Measurements from ENCODE around the gene RMND5A. TPM values are rescaled to one million over a fixed set of nuclear protein-coding genes. Genes with fewer than 3 reads are reported as not detected.

RMND5A gene
- total RNA-seq, 1 donor from 2014 or later = 26.6 TPM

DNA sequence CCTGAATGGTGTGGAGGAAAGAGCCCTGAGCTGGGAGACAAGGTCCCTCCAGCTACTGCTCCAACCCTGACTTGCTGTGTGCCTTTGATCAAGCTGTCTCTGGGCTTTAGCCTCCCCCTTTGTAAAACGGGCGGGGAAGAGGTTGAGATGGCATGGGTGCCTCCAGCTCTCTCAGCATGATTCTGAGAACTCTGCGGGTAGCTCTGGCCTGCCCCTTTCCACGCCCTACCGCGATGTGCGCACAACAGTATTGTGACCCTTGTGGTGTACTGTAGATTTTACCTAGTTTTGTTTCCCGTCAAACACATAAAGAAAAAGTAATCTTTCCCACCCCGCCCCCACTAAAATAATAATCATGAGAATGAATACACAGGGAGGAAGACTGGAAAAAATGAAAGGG, 65.4 kb downstream of the RMND5A start:
- Histone ChIP-seq H3K27me3 (ENCODE audit: control insufficient read depth, insufficient read depth, low read length) (peaks cover 26% of the 10 kb centered on the region), H3K36me3 (ENCODE audit: control insufficient read depth, insufficient read depth, low read length) (no peaks in the 10 kb centered on the region), H3K4me3 (ENCODE audit: low read depth, low read length) (no peak overlapping the region)
- DNase-seq (ENCODE audit: low read depth) = no peak
- TF ChIP-seq, protein P1, sequence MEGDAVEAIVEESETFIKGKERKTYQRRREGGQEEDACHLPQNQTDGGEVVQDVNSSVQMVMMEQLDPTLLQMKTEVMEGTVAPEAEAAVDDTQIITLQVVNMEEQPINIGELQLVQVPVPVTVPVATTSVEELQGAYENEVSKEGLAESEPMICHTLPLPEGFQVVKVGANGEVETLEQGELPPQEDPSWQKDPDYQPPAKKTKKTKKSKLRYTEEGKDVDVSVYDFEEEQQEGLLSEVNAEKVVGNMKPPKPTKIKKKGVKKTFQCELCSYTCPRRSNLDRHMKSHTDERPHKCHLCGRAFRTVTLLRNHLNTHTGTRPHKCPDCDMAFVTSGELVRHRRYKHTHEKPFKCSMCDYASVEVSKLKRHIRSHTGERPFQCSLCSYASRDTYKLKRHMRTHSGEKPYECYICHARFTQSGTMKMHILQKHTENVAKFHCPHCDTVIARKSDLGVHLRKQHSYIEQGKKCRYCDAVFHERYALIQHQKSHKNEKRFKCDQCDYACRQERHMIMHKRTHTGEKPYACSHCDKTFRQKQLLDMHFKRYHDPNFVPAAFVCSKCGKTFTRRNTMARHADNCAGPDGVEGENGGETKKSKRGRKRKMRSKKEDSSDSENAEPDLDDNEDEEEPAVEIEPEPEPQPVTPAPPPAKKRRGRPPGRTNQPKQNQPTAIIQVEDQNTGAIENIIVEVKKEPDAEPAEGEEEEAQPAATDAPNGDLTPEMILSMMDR (IDR thresholded peaks at IDR 0.05; ENCODE audit: insufficient read depth, low read length, poor library complexity, severe bottlenecking) = no peak

DNA sequence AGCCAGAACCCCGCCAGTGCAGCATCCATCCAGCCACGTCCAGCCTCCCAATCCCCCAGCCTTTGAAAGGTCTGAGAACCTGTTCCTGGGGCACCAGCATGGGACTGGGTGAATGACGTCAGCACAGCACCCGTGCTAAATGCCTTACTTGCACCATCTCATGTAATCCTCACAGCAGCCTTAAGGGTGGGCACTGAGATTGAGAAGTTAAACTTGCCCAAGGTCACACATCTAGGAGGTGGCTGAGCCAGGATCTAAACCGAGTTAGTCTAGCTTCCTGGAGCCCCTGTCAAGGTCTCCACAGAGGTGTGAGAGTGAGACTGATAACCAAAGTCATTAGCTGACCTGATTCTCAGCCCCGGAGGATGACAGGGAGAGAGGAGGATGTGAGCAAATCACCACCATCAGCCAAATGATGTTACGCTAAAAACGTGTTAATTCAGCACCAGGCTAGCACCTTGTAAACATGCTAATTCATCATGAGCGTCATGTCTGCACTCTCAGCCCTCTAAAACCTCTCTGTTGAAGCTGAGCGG, 66.0 kb downstream of the RMND5A start:
- TF ChIP-seq, protein P1 (IDR thresholded peaks at IDR 0.05; ENCODE audit: insufficient read depth, low read length, poor library complexity, severe bottlenecking) = no peak
- Histone ChIP-seq H3K27me3 (ENCODE audit: control insufficient read depth, insufficient read depth, low read length) (peaks cover 32% of the 10 kb centered on the region), H3K4me3 (ENCODE audit: low read depth, low read length) (no peak overlapping the region), H3K36me3 (ENCODE audit: control insufficient read depth, insufficient read depth, low read length) (no peaks in the 10 kb centered on the region)
- no peak for DNase-seq (ENCODE audit: low read depth)

DNA sequence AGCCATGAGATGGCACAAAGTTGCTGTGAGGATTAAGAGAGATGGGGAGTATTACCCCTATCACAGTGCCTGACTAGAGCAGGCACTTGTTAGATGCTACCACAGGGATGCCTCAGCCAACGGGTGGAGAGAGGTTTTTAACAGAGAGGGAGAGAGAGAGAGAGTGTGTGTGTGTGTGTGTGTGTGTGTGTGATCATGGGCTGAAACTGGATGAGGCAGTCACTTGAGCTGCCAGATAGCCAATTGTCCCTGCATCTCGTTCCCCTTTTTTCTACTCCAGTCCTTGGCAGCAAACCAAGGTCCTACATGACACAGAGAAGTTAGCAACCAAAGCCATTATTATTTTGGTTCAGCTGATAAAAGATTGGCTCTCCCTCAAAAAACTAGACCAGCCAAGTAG, 67.6 kb downstream of the RMND5A start:
- DNase-seq (ENCODE audit: low read depth) = no peak
- TF ChIP-seq, protein P1 (IDR thresholded peaks at IDR 0.05; ENCODE audit: insufficient read depth, low read length, poor library complexity, severe bottlenecking) = no peak
- H3K36me3 ChIP-seq (ENCODE audit: control insufficient read depth, insufficient read depth, low read length) = no peaks in the 10 kb centered on the region
- peaks cover 42% of the 10 kb centered on the region for H3K27me3 ChIP-seq (ENCODE audit: control insufficient read depth, insufficient read depth, low read length)
- H3K4me3 ChIP-seq (ENCODE audit: low read depth, low read length) = no peak overlapping the region

DNA sequence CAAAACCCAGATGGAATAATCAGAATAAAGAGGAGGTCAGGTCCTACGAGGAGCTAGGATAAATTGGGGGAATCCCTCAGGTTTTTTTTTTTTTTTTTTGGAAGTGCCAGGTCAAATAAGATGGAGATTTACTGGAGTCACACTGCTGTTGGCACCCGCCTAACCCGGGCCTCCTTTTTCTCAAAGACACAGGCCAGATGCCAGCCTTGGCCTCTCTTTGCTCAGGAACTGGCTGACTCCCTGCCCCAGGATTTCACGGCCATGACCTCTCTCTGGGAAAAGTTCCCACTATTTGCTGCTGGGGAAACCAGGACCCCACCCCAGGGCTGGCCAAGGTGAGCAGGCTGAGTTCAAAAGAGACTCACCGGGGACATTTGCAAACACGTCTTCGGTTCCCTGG, 68.1 kb downstream of the RMND5A start:
- TF ChIP-seq, protein P1 (IDR thresholded peaks at IDR 0.05; ENCODE audit: insufficient read depth, low read length, poor library complexity, severe bottlenecking) = no peak
- Histone ChIP-seq H3K4me3 (ENCODE audit: low read depth, low read length) (no peak overlapping the region), H3K36me3 (ENCODE audit: control insufficient read depth, insufficient read depth, low read length) (no peaks in the 10 kb centered on the region), H3K27me3 (ENCODE audit: control insufficient read depth, insufficient read depth, low read length) (peaks cover 42% of the 10 kb centered on the region)
- DNase-seq (ENCODE audit: low read depth) = no peak

DNA sequence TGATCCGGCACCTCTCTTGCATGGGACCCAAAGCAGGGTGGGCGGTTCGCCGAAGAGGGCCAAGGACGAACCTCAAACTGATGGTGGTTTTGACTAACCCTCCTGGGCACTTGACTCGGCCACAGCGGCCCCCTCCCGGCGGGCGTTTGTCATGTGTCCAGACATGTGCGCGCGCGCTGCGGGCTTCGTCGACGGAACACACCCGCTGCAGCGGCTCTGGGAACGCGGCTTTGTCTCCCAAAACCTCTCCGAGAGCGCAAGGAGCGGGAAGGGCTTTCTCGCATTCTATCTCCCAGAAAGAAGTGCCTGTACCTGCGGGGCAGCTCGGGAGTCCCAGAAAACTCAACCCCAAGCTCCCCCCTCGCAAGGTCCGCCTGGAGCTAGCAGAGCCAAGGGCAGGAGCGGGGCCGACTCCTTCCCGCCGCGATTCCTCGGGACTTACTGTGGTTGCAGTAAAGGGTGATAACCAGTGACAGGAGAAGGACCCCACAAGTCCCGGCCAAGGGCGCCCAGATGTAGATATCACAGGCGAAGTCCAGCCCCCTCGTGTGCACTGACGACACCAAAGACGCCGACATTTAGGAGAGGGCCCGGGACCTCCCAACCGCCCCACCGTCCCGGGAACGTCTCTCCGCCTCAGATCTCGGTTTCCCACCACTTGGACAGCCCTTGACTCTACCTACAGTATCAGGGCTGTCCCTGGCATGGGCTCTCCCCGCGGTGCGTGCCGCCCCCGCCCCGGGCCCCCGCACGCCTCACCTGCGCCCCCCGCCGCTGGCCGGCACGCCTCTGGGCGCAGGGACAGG, 69.0 kb downstream of the RMND5A start:
- no peaks in the 10 kb centered on the region for H3K36me3 ChIP-seq (ENCODE audit: control insufficient read depth, insufficient read depth, low read length)
- TF ChIP-seq, protein P1 (IDR thresholded peaks at IDR 0.05; ENCODE audit: insufficient read depth, low read length, poor library complexity, severe bottlenecking) = no peak
- no peak for DNase-seq (ENCODE audit: low read depth)
- no peak overlapping the region for H3K4me3 ChIP-seq (ENCODE audit: low read depth, low read length)
- peaks cover 48% of the 10 kb centered on the region for H3K27me3 ChIP-seq (ENCODE audit: control insufficient read depth, insufficient read depth, low read length)

Data from kidney epithelial cell (primary cell).